Keratinocyte (primary cell): ENCODE measurements around the gene UPF1. TPM values are rescaled to one million over a fixed set of nuclear protein-coding genes. Genes with fewer than 3 reads are reported as not detected.

Source experiments
- DNase-seq: peaks from one replicate; pipeline ENCODE4 v3.0.0-alpha.2; 2011; ENCODE audit warnings: low read depth, missing footprints, low spot score
- FAIRE-seq: peaks from 2 replicates; lab custom pipeline; 2011; peaks lifted over from hg19 to GRCh38; lab: Jason Lieb, UNC
- H2AFZ ChIP-seq: 2 replicates; pipeline ENCODE4 v1.6.0; 2012; ENCODE audit warnings: low read length, control low read depth, inconsistent platforms; ENCODE audit not compliant: control insufficient read depth
- H3K27ac ChIP-seq: 2 replicates; pipeline ENCODE4 v1.5.1; 2011; ENCODE audit warnings: low read length; ENCODE audit not compliant: control insufficient read depth, insufficient read depth
- H3K27me3 ChIP-seq: 3 replicates; pipeline ENCODE4 v1.6.0; 2011; ENCODE audit warnings: low read length; ENCODE audit not compliant: control insufficient read depth, insufficient read depth; ENCODE audit errors: extremely low read depth
- H3K36me3 ChIP-seq, 2 experiments: 2 replicates in 1 of 2; 3 replicates in 1 of 2; pipeline ENCODE4 v1.5.1; 2011; ENCODE audit warnings: low read length in 2 of 2, mild to moderate bottlenecking in 1 of 2; ENCODE audit not compliant: control insufficient read depth in 2 of 2, insufficient read depth in 2 of 2; ENCODE audit errors: extremely low read depth in 1 of 2
- H3K4me1 ChIP-seq: 3 replicates; pipeline ENCODE4 v1.5.1; 2011; ENCODE audit warnings: low read length; ENCODE audit not compliant: control insufficient read depth, insufficient read depth; ENCODE audit errors: extremely low read depth
- H3K4me2 ChIP-seq: 3 replicates; pipeline ENCODE4 v1.6.0; 2011; ENCODE audit warnings: low read depth, low read length; ENCODE audit not compliant: control insufficient read depth, insufficient read depth; ENCODE audit errors: extremely low read depth
- H3K4me3 ChIP-seq, 3 experiments: fragments of 200-600 bp in 1 of 3; sonication (generic) in 1 of 3; 2 replicates in 2 of 3; 3 replicates in 1 of 3; pipeline ENCODE4 v1.5.1; 2011 to 2016; ENCODE audit warnings: low read length in 3 of 3, mild to moderate bottlenecking in 3 of 3, control low read depth in 2 of 3, inconsistent platforms in 1 of 3, low read depth in 1 of 3, mixed read lengths in 1 of 3, mixed run types in 1 of 3, moderate library complexity in 1 of 3; ENCODE audit not compliant: control insufficient read depth in 2 of 3, insufficient read depth in 2 of 3; ENCODE audit errors: extremely low read depth in 1 of 3
- H3K79me2 ChIP-seq: 2 replicates; pipeline ENCODE4 v1.6.0; 2012; ENCODE audit warnings: low read length; ENCODE audit not compliant: control insufficient read depth, insufficient read depth
- H3K9ac ChIP-seq: 3 replicates; pipeline ENCODE4 v1.6.0; 2011; ENCODE audit warnings: low read length; ENCODE audit not compliant: control insufficient read depth, insufficient read depth; ENCODE audit errors: extremely low read depth
- H3K9me1 ChIP-seq: 3 replicates; pipeline ENCODE4 v1.6.0; 2011; ENCODE audit warnings: low read length; ENCODE audit not compliant: control insufficient read depth, insufficient read depth; ENCODE audit errors: extremely low read depth
- H3K9me3 ChIP-seq: 2 replicates; pipeline ENCODE4 v1.5.1; 2012; ENCODE audit warnings: low read depth, low read length; ENCODE audit not compliant: control insufficient read depth
- H4K20me1 ChIP-seq: 3 replicates; pipeline ENCODE4 v1.6.0; 2011; ENCODE audit warnings: low read length; ENCODE audit not compliant: control insufficient read depth, insufficient read depth; ENCODE audit errors: extremely low read depth
- CTCF ChIP-seq, 3 experiments: IDR thresholded peaks in 1 of 3; conservative IDR thresholded peaks in 1 of 3; optimal IDR thresholded peaks in 1 of 3; 2 replicates in 2 of 3; 3 replicates in 1 of 3; pipeline versions ENCODE3 to v1.5.1; 2011; ENCODE audit warnings: low read length in 3 of 3, mild to moderate bottlenecking in 3 of 3, moderate library complexity in 2 of 3, control low read depth in 1 of 3, inconsistent platforms in 1 of 3; ENCODE audit not compliant: insufficient read depth in 2 of 3; ENCODE audit errors: extremely low read depth in 1 of 3
- EZH2 ChIP-seq: IDR thresholded peaks from one replicate; pipeline ENCODE4 v1.6.1; 2012; ENCODE audit warnings: inconsistent platforms, mild to moderate bottlenecking, low read length, moderate library complexity
- dilution Hi-C: fragments of 300-500 bp; cut with MboI; formaldehyde crosslinking; loops from one replicate; pipeline ENCODE4 v1.7.0; 2020; ENCODE audit warnings: low sequenced_read_pairs; ENCODE audit not compliant: extremely low pct_ligation_motif_present
- polyA plus RNA-seq, 5 experiments: library from polyadenylated mRNA; depleted of rRNA in 3 of 5; stranded (reverse) in 3 of 5; stranded (forward) in 1 of 5; unstranded in 1 of 5; fragments of >200 nt; gene quantifications; 1 replicate in 1 of 5; 2 replicates in 3 of 5; 3 replicates in 1 of 5; pipeline versions ENCODE4 v1.2.1 to v1.2.3, GENCODE V29; 2011 to 2012; ENCODE audit warnings: missing spikeins in 2 of 5, low read depth in 1 of 5, low replicate concordance in 1 of 5

UPF1 gene
- polyA plus RNA-seq, 1 donor (not counting 4 experiments of a cell fraction or from before 2014, with no cell fraction given), result 33.7 TPM

- dilution Hi-C loops, result no loop called here
- H3K9ac ChIP-seq, result no peak overlapping the region
- H4K20me1 ChIP-seq, result peaks cover 71% of the 10 kb centered on the region
- H3K9me3 ChIP-seq, result no peaks in the 10 kb centered on the region
- TF ChIP-seq CTCF (optimal IDR thresholded peaks at IDR 0.05 in 1 of 3, IDR thresholded peaks at IDR 0.05 in 1 of 3, conservative IDR thresholded peaks at IDR 0.05 in 1 of 3; ENCODE audit: extremely low read depth in 1 of 3, insufficient read depth in 2 of 3, low read length in 3 of 3), result no peak
- no peak for FAIRE-seq
- H3K36me3 ChIP-seq, result peaks cover 17% of the 10 kb centered on the region in 2 experiments
- H3K4me3 ChIP-seq, result no peak overlapping the region
- no peak for DNase-seq
- H3K79me2 ChIP-seq, result peaks cover 95% of the 10 kb centered on the region
- H3K4me1 ChIP-seq, result peaks cover 28% of the 10 kb centered on the region
- H3K9me1 ChIP-seq, result peaks cover 12% of the 10 kb centered on the region
- H2AFZ ChIP-seq, result no peak overlapping the region
- H3K4me2 ChIP-seq, result no peak overlapping the region
- H3K27ac ChIP-seq, result no peak overlapping the region
- H3K27me3 ChIP-seq, result no peaks in the 10 kb centered on the region
These were observed 13.1 kb downstream of the UPF1 start for GRCh38 chr19:18844806-18845329.

- peaks cover 18 to 25% of the 10 kb centered on the region in 2 experiments for H3K36me3 ChIP-seq
- peaks cover 39% of the 10 kb centered on the region for H3K4me1 ChIP-seq
- H3K27ac ChIP-seq, result no peak overlapping the region
- H3K9ac ChIP-seq, result no peak overlapping the region
- H3K4me3 ChIP-seq, result no peak overlapping the region
- TF ChIP-seq CTCF (optimal IDR thresholded peaks at IDR 0.05 in 1 of 3, IDR thresholded peaks at IDR 0.05 in 1 of 3, conservative IDR thresholded peaks at IDR 0.05 in 1 of 3; ENCODE audit: extremely low read depth in 1 of 3, insufficient read depth in 2 of 3, low read length in 3 of 3), result no peak
- TF ChIP-seq EZH2, result no peak
- peaks cover 71% of the 10 kb centered on the region for H4K20me1 ChIP-seq
- H3K9me3 ChIP-seq, result no peaks in the 10 kb centered on the region
- H3K9me1 ChIP-seq, result peaks cover 12% of the 10 kb centered on the region
- no peaks in the 10 kb centered on the region for H3K27me3 ChIP-seq
- peaks cover 90% of the 10 kb centered on the region for H3K79me2 ChIP-seq
- dilution Hi-C loops, result no loop called here
- FAIRE-seq (no peak), DNase-seq (no peak)
- H2AFZ ChIP-seq, result no peak overlapping the region
- no peak overlapping the region for H3K4me2 ChIP-seq
These were observed 14.2 kb downstream of the UPF1 start for GRCh38 chr19:18845961-18846360.
